DOHH2 (cell line): ENCODE measurements around the gene DCTN3.
A peak's percentile ranks its signal among the peaks of the same experiment; 100 is the strongest.

ENCODE experiments used
- H3F3A ChIP-seq: fragments of 200-600 bp; sonication (generic), shearing (Covaris generic); 2 replicates; pipeline ENCODE4 v1.6.0; 2016; ENCODE audit warnings: antibody characterized with exemption, mild to moderate bottlenecking; ENCODE audit not compliant: control insufficient read depth, insufficient read depth
- H3K27ac ChIP-seq: fragments of 200-600 bp; sonication (generic); 2 replicates; pipeline ENCODE4 v1.5.1; 2014; ENCODE audit warnings: low read depth, mild to moderate bottlenecking, low read length, moderate library complexity
- H3K27me3 ChIP-seq: fragments of 200-600 bp; sonication (generic); 2 replicates; pipeline ENCODE4 v1.6.1; 2014; ENCODE audit warnings: mild to moderate bottlenecking, low read length, mixed read lengths; ENCODE audit not compliant: control insufficient read depth
- H3K36me3 ChIP-seq: fragments of 200-600 bp; sonication (generic); 2 replicates; pipeline ENCODE4 v1.6.1; 2014; ENCODE audit warnings: mild to moderate bottlenecking, low read length, moderate library complexity, mixed read lengths; ENCODE audit not compliant: control insufficient read depth
- H3K4me1 ChIP-seq: fragments of 200-600 bp; sonication (generic); 2 replicates; pipeline ENCODE4 v1.6.1; 2014; ENCODE audit warnings: mild to moderate bottlenecking, low read length, mixed read lengths; ENCODE audit not compliant: control insufficient read depth
- H3K4me2 ChIP-seq: fragments of 200-600 bp; sonication (generic); 2 replicates; pipeline ENCODE4 v1.6.0; 2014; ENCODE audit warnings: mild to moderate bottlenecking, low read length, moderate library complexity
- H3K4me3 ChIP-seq: fragments of 200-600 bp; sonication (generic); 2 replicates; pipeline ENCODE4 v1.5.1; 2014; ENCODE audit warnings: mild to moderate bottlenecking, low read length, mixed read lengths
- H3K79me2 ChIP-seq: fragments of 200-600 bp; sonication (generic); 2 replicates; pipeline ENCODE4 v1.6.1; 2014; ENCODE audit warnings: mild to moderate bottlenecking, low read length, mixed read lengths; ENCODE audit not compliant: control insufficient read depth
- H3K9me2 ChIP-seq: fragments of 200-600 bp; sonication (generic); replicated peaks from 2 replicates; pipeline ENCODE4 v1.6.1; 2014; ENCODE audit warnings: mild to moderate bottlenecking, low read length, mixed read lengths; ENCODE audit not compliant: control insufficient read depth
- H3K9me3 ChIP-seq: fragments of 200-600 bp; sonication (generic); 2 replicates; pipeline ENCODE4 v1.6.1; 2014; ENCODE audit warnings: antibody characterized with exemption, low read length, mixed read lengths; ENCODE audit not compliant: control insufficient read depth, insufficient read depth
- H4K20me1 ChIP-seq: fragments of 200-600 bp; sonication (generic); 2 replicates; pipeline ENCODE4 v1.6.0; 2014; ENCODE audit warnings: low read depth, mild to moderate bottlenecking, antibody characterized with exemption, low read length, moderate library complexity; ENCODE audit not compliant: control insufficient read depth, insufficient read depth
- EZH2phosphoT487 ChIP-seq: fragments of 200-600 bp; sonication (generic); IDR thresholded peaks from 2 replicates; pipeline ENCODE4 v1.6.1; 2017; ENCODE audit warnings: borderline replicate concordance, mild to moderate bottlenecking, antibody characterized with exemption, low read length, moderate library complexity, mixed read lengths
- TF ChIP-seq, protein P1 (sequence below): fragments of 200-600 bp; sonication (generic); IDR thresholded peaks from one replicate; pipeline ENCODE4 v1.5.1; 2014; ENCODE audit warnings: antibody characterized with exemption, mild to moderate bottlenecking, low read depth, low read length; ENCODE audit not compliant: poor library complexity, severe bottlenecking

The DCTN3 gene

DNA sequence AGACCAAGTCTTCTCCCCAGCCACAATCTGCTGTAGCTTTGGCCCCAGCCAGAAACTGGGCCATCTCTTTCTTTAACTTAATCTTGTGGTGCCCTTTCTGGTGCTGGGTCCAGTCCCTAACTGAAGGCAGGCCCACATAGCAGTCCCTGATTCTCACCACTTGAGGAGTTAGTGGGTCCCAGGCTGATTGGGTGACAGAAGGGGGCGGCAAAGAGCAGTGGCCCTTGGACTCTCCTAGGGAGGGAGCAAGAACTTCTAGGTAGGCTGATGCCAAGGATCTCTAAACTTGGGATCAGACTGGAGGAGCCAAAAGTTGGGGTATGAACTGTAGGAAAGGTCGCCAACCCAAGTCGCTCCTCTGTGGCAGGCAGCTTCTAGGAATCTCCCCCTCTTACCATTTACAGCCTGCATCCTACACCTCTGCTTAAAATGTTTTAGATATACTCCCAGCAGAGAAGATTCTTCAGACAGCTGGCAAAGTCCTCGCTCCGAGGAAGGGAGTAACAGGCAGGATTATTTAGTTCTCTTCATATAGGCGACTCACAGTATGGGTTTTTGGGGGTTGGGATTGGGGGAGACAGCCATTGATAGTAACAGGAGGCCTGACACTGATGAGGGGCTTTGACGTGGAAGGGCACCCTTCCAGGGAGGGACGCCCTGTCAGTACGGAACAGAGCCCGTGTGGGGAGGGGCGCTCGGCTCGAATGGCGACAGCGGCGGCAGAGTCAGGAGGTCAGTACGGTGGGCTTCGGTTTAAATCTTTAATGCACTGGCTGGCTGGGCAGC, 44.2 kb upstream of the DCTN3 start:
- peak overlapping the region; percentile 79 for H3K4me3 ChIP-seq
- no peaks in the 10 kb centered on the region for H3K79me2 ChIP-seq
- peaks cover 16% of the 10 kb centered on the region for H3K4me1 ChIP-seq
- no peak overlapping the region for H3K27ac ChIP-seq
- H3F3A ChIP-seq: no peaks in the 10 kb centered on the region
- no peaks in the 10 kb centered on the region for H3K36me3 ChIP-seq
- H3K9me2 ChIP-seq: no peaks in the 10 kb centered on the region
- TF ChIP-seq EZH2phosphoT487: no peak
- TF ChIP-seq, protein P1, sequence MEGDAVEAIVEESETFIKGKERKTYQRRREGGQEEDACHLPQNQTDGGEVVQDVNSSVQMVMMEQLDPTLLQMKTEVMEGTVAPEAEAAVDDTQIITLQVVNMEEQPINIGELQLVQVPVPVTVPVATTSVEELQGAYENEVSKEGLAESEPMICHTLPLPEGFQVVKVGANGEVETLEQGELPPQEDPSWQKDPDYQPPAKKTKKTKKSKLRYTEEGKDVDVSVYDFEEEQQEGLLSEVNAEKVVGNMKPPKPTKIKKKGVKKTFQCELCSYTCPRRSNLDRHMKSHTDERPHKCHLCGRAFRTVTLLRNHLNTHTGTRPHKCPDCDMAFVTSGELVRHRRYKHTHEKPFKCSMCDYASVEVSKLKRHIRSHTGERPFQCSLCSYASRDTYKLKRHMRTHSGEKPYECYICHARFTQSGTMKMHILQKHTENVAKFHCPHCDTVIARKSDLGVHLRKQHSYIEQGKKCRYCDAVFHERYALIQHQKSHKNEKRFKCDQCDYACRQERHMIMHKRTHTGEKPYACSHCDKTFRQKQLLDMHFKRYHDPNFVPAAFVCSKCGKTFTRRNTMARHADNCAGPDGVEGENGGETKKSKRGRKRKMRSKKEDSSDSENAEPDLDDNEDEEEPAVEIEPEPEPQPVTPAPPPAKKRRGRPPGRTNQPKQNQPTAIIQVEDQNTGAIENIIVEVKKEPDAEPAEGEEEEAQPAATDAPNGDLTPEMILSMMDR: peak; percentile 94
- H3K27me3 ChIP-seq: peaks cover 5% of the 10 kb centered on the region; the same call in 1 of the 2 replicates
- no peaks in the 10 kb centered on the region for H3K9me3 ChIP-seq
- peak overlapping the region; percentile 83 for H3K4me2 ChIP-seq
- no peaks in the 10 kb centered on the region for H4K20me1 ChIP-seq

DNA sequence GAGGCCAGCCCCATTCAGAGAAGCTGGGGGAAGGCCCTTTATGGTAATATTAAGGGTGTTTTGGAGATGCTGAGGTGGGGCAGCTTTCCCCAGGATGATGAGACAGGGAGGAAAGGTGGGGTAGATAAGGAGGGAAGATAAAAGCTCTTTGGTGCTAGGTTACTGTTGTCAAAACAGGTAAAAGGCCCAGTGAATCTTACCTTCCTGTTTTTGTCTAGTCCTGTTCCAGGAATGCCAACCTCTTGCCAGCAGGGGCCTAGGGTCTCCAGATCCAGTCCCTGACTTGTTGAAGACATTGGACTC, 43.0 kb upstream of the DCTN3 start:
- no peak for TF ChIP-seq EZH2phosphoT487
- TF ChIP-seq, protein P1: no peak
- H3K27ac ChIP-seq: no peak overlapping the region

DNA sequence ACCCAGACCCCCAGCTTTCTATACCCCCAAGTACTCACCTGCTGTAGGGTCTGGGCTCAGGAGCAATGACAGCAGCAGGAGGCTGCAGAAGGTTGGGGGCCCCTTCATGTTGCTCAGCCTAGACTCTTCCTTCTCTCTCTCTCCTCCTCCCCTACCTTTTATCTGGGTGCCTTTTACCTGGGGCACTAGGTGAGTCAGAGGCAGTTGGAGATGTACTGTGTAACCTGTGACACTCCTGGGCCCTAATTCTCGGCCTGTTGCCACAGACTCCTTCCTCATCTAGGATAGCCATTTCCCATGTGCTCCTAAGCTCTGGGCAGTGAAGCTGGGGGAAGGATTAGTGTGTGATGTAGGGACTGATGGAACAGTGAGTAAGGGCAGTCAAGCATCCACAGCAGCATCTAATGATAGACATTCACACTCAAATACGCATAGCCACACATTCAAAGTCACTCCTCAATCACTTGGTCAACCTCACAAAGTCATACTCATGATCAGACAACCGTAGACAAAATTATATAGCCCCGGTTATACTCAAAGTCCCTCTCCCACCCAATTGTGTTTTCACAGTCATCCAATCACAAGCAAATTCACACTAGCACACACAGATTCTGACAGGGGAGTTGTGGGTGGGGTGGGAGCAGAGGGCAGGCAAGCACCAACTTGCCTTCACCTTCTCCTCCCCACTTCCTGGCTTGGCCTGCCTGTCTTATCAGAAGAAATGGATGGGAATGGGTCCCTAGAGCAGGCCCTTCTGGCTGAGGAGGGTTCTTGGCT, 42.4 kb upstream of the DCTN3 start, which contains the start of gene CCL27:
Gene CCL27 (minus strand): TSS at position 132 of the 777 bp plus-strand sequence. CDS start 24 bp downstream, at position 108.
- H4K20me1 ChIP-seq: no peaks in the 10 kb centered on the region
- no peaks in the 10 kb centered on the region for H3F3A ChIP-seq
- H3K9me3 ChIP-seq: no peaks in the 10 kb centered on the region
- no peaks in the 10 kb centered on the region for H3K9me2 ChIP-seq
- peaks cover 16% of the 10 kb centered on the region for H3K4me1 ChIP-seq
- H3K79me2 ChIP-seq: no peaks in the 10 kb centered on the region
- H3K4me3 ChIP-seq: no peak within 1 kb of the TSS
- H3K36me3 ChIP-seq: no peaks in the 10 kb centered on the region
- H3K27me3 ChIP-seq: peaks cover 8% of the 10 kb centered on the region; the same call in 1 of the 2 replicates
- H3K27ac ChIP-seq: no peak within 1 kb of the TSS
- H3K4me2 ChIP-seq: no peak within 1 kb of the TSS
- no peak for TF ChIP-seq EZH2phosphoT487
- TF ChIP-seq, protein P1: no peak

More for the DNA sequence above, 43.0 kb upstream of the DCTN3 start:
- Histone ChIP-seq H3F3A (no peaks in the 10 kb centered on the region), H3K4me3 (no peak overlapping the region), H3K4me2 (no peak overlapping the region), H4K20me1 (no peaks in the 10 kb centered on the region), H3K9me3 (no peaks in the 10 kb centered on the region), H3K27me3 (peaks cover 5% of the 10 kb centered on the region; the same call in 1 of the 2 replicates), H3K36me3 (no peaks in the 10 kb centered on the region), H3K4me1 (peaks cover 16% of the 10 kb centered on the region), H3K79me2 (no peaks in the 10 kb centered on the region), H3K9me2 (no peaks in the 10 kb centered on the region)
